HepG2 (cell line): ENCODE data around the gene WNK4. TPM values are rescaled to one million over a fixed set of nuclear protein-coding genes. Genes with fewer than 3 reads are reported as not detected.

ENCODE experiments used
- ATAC-seq: fragments of 200-7000 bp; cut with Tn5 transposase; 3 replicates; pipeline ENCODE4 v1.9.1; 2020; ENCODE audit warnings: mild to moderate bottlenecking, moderate library complexity
- BruUV-seq: library from RNA; stranded (reverse); fragments of 400-500 nt; replicated peaks from 2 replicates; lab custom pipeline; 2021; lab: Mats Ljungman, UMichigan
- CTCF ChIA-PET: fragments of 300-600 bp; formaldehyde crosslinking; extraction: SDS; loops from one replicate; lab custom pipeline; 2021; ENCODE audit warnings: low total read pairs, inconsistent platforms, low intra/inter-chr PET ratio; lab: Yijun Ruan, JAX
- POLR2A ChIA-PET: fragments of 350-600 bp; sonication (Branson Sonifier 250); formaldehyde crosslinking; loops from one replicate; lab custom pipeline; 2020; ENCODE audit warnings: antibody characterized with exemption, inconsistent platforms; lab: Yijun Ruan, JAX
- DNase-seq: peaks from one replicate; pipeline ENCODE4 v3.0.0-alpha.2; 2015; ENCODE audit warnings: low spot score
- FAIRE-seq: peaks from 3 replicates; lab custom pipeline; 2011; peaks lifted over from hg19 to GRCh38; lab: Jason Lieb, UNC
- H2AFZ ChIP-seq: one replicate; pipeline ENCODE4 v1.6.1; 2011; ENCODE audit warnings: low read length, inconsistent platforms
- H3K27ac ChIP-seq: fragments of 300-600 bp; 3 replicates; pipeline ENCODE4 v1.8.0; 2011; ENCODE audit warnings: mixed run types, mild to moderate bottlenecking, mixed read lengths, low read length, inconsistent platforms; ENCODE audit not compliant: insufficient read depth; ENCODE audit errors: extremely low read length
- H3K27me3 ChIP-seq, 2 experiments: fragments of 200-600 bp in 1 of 2; 2 replicates in 1 of 2; 3 replicates in 1 of 2; pipeline versions ENCODE4 v1.6.0 to v1.8.0; 2011; ENCODE audit warnings: low read length in 2 of 2, mild to moderate bottlenecking in 2 of 2, moderate library complexity in 2 of 2, inconsistent platforms in 1 of 2; ENCODE audit not compliant: insufficient read depth in 2 of 2, control insufficient read depth in 1 of 2
- H3K36me3 ChIP-seq, 2 experiments: fragments of 200-600 bp in 1 of 2; replicated peaks in 1 of 2; 2 replicates in 1 of 2; 3 replicates in 1 of 2; pipeline versions ENCODE4 v1.5.1 to v1.8.0; 2011; ENCODE audit warnings: low read length in 2 of 2, inconsistent platforms in 1 of 2; ENCODE audit not compliant: insufficient read depth in 2 of 2, control insufficient read depth in 1 of 2
- H3K4me1 ChIP-seq: 2 replicates; pipeline ENCODE4 v1.5.1; 2012; ENCODE audit warnings: low read length, inconsistent platforms; ENCODE audit not compliant: insufficient read depth
- H3K4me2 ChIP-seq: 2 replicates; pipeline ENCODE4 v1.6.0; 2011; ENCODE audit warnings: low read depth, low read length, inconsistent platforms
- H3K4me3 ChIP-seq, 3 experiments: fragments of 200-600 bp in 1 of 3; sonication (generic), shearing (Covaris generic) in 1 of 3; replicated peaks in 1 of 3; 2 replicates each; pipeline ENCODE4 v1.5.1; 2011 to 2016; ENCODE audit warnings: low read length in 3 of 3, inconsistent platforms in 2 of 3, low read depth in 2 of 3, mild to moderate bottlenecking in 2 of 3, control low read depth in 1 of 3, mixed read lengths in 1 of 3; ENCODE audit not compliant: insufficient read depth in 1 of 3
- H3K79me2 ChIP-seq: one replicate; pipeline ENCODE4 v1.6.1; 2011; ENCODE audit warnings: low read length, inconsistent platforms; ENCODE audit not compliant: insufficient read depth
- H3K9ac ChIP-seq: 2 replicates; pipeline ENCODE4 v1.6.0; 2011; ENCODE audit warnings: mild to moderate bottlenecking, low read depth, low read length, inconsistent platforms; ENCODE audit not compliant: insufficient read depth
- H3K9me3 ChIP-seq: 2 replicates; pipeline ENCODE4 v1.5.1; 2012; ENCODE audit warnings: mild to moderate bottlenecking, low read length
- H4K20me1 ChIP-seq: 2 replicates; pipeline ENCODE4 v1.6.0; 2011; ENCODE audit warnings: inconsistent platforms, mild to moderate bottlenecking, low read length, moderate library complexity; ENCODE audit not compliant: insufficient read depth
- ATF7-NPFF ChIP-seq: sonication (generic); formaldehyde crosslinking; IDR thresholded peaks from 2 replicates; pipeline ENCODE4 v1.8.1; 2023; ENCODE audit warnings: mild to moderate bottlenecking, low read depth, missing genetic modification reagents, moderate library complexity
- JDP2 ChIP-seq: sonication (generic); formaldehyde crosslinking; IDR thresholded peaks from 2 replicates; pipeline ENCODE4 v1.8.1; 2022; ENCODE audit warnings: missing genetic modification reagents, borderline replicate concordance
- REXO4 ChIP-seq: sonication (generic); formaldehyde crosslinking; IDR thresholded peaks from 2 replicates; pipeline ENCODE4 v1.8.0; 2022; ENCODE audit warnings: missing genetic modification reagents, mild to moderate bottlenecking, borderline replicate concordance
- SCMH1 ChIP-seq: sonication (generic); formaldehyde crosslinking; IDR thresholded peaks from 2 replicates; pipeline ENCODE4 v1.9.0; 2021; ENCODE audit warnings: missing genetic modification reagents, mild to moderate bottlenecking, borderline replicate concordance
- STAT5B ChIP-seq: sonication (generic); formaldehyde crosslinking; IDR thresholded peaks from 2 replicates; pipeline ENCODE4 v1.4.0; 2020; ENCODE audit warnings: missing genetic modification reagents
- ZBTB8A ChIP-seq: sonication (generic); formaldehyde crosslinking; IDR thresholded peaks from 2 replicates; pipeline ENCODE4 v1.4.0; 2020; ENCODE audit warnings: mild to moderate bottlenecking, low read depth, missing genetic modification reagents, borderline replicate concordance
- ZNF558 ChIP-seq: sonication (generic); formaldehyde crosslinking; IDR thresholded peaks from 2 replicates; pipeline ENCODE4 v1.9.0; 2022; ENCODE audit warnings: mild to moderate bottlenecking, missing genetic modification reagents, borderline replicate concordance
- ZNF773 ChIP-seq: sonication (generic); formaldehyde crosslinking; IDR thresholded peaks from 2 replicates; pipeline ENCODE4 v1.4.0; 2020; ENCODE audit warnings: missing genetic modification reagents, borderline replicate concordance
- ZNF839 ChIP-seq: sonication (generic); formaldehyde crosslinking; IDR thresholded peaks from 2 replicates; pipeline ENCODE4 v1.4.0; 2020; ENCODE audit warnings: missing genetic modification reagents, mild to moderate bottlenecking, borderline replicate concordance
- ZNF850 ChIP-seq: sonication (generic); formaldehyde crosslinking; conservative IDR thresholded peaks from 2 replicates; pipeline ENCODE4 v1.9.0; 2021; ENCODE audit warnings: mild to moderate bottlenecking, missing genetic modification reagents
- WGBS: methylation state at CpG from one replicate; pipeline ENCODE4 v1.1.6; 2017; ENCODE audit warnings: low lambda C conversion rate; 5-methylcytosine and 5-hydroxymethylcytosine counted together
- in situ Hi-C: cut with HindIII; loops from 2 replicates; pipeline ENCODE4 v1.10.0; 2017; ENCODE audit warnings: low pct_unique_long_range_greater_than_20kb; ENCODE audit not compliant: extremely low pct_ligation_motif_present
- intact Hi-C: fragments of 100-400 bp; cut with micrococcal nuclease; formaldehyde crosslinking; loops from one replicate; pipeline ENCODE4 v1.10.0; 2022; ENCODE audit not compliant: unreplicated experiment
- polyA plus RNA-seq, 8 experiments: library from polyadenylated mRNA; depleted of rRNA in 3 of 8; stranded (reverse) in 7 of 8; unstranded in 1 of 8; fragments of >200 nt; fragmentation: Illumina TruSeq in 4 of 8; extraction: Trizol in 4 of 8; gene quantifications; 2 replicates each; pipeline versions ENCODE4 v1.2.1 to v1.2.3, GENCODE V29; 2011 to 2016; ENCODE audit warnings: low read depth in 4 of 8, missing spikeins in 1 of 8, mixed read lengths in 1 of 8; ENCODE audit not compliant: insufficient read depth in 1 of 8
- total RNA-seq, 5 experiments: library from RNA; depleted of rRNA; stranded (reverse); fragments of >200 nt; fragmentation: Illumina TruSeq; extraction: Trizol; gene quantifications; 2 replicates each; pipeline ENCODE4 v1.2.3, GENCODE V29; 2016; ENCODE audit warnings: low read depth in 1 of 5
- TF ChIP-seq, protein P1 (sequence below): sonication (generic); formaldehyde crosslinking; IDR thresholded peaks from 2 replicates; pipeline ENCODE4 v1.4.0; 2020; ENCODE audit warnings: missing genetic modification reagents, borderline replicate concordance
- TF ChIP-seq, protein P2 (sequence below): sonication (generic); formaldehyde crosslinking; IDR thresholded peaks from 2 replicates; pipeline ENCODE4 v1.4.0; 2020; ENCODE audit warnings: missing genetic modification reagents

The WNK4 gene
- total and polyA plus RNA-seq, 2 of the 13 experiments (the other 11 are each of a cell fraction or from before 2014, with no cell fraction given): 2.7 to 13.7 TPM

DNA sequence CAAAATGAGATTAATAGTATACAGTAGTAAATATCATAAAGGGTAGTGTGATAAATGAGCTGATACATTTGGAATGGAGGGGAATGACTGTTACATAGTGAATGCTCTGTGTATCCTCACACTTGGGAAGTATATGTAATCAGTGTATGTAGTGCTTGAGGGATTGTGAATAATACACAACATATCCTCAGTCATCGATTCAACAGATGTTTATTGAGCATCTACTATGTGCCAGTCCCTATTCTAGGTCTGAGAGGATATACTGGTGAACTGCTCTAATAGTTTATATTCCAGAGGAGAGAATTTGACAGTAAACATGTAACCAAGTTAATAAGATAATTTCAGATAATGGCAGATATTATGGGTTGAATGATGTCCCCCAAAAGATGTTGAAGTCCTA, 47.1 kb downstream of the WNK4 start:
- H3K4me1 ChIP-seq: peaks cover 49% of the 10 kb centered on the region
- H3K4me3 ChIP-seq: no peak overlapping the region
- peaks cover 0 to 7% of the 10 kb centered on the region in 2 experiments; a peak in 1 of 5 replicates for H3K27me3 ChIP-seq
- intact Hi-C loops: no loop called here
- no peaks in the 10 kb centered on the region for H3K36me3 ChIP-seq
- H4K20me1 ChIP-seq: no peaks in the 10 kb centered on the region
- H3K27ac ChIP-seq: no peak overlapping the region
- H2AFZ ChIP-seq: no peak overlapping the region
- CTCF ChIA-PET: no interaction called here
- DNase-seq: no peak
- TF ChIP-seq STAT5B (CRISPR knock-in tag) (no peak), SCMH1 (CRISPR knock-in tag) (no peak), ZBTB8A (CRISPR knock-in tag) (no peak)
- TF ChIP-seq, all 625 proteins: peak for 0
- no TSS peak for BruUV-seq
- no peak for ATAC-seq
- no peak overlapping the region for H3K4me2 ChIP-seq
- peaks cover 18% of the 10 kb centered on the region for H3K79me2 ChIP-seq
- H3K9me3 ChIP-seq: no peaks in the 10 kb centered on the region
- H3K9ac ChIP-seq: no peak overlapping the region
- in situ Hi-C loops: loop anchor here (10.0 kb wide), 1 partner anchor 113 kb away; no protein-coding TSS in a partner anchor
- POLR2A ChIA-PET: no interaction called here
- WGBS: 48% methylated on average over 1 of the region's 1 CpG
- no peak for FAIRE-seq

DNA sequence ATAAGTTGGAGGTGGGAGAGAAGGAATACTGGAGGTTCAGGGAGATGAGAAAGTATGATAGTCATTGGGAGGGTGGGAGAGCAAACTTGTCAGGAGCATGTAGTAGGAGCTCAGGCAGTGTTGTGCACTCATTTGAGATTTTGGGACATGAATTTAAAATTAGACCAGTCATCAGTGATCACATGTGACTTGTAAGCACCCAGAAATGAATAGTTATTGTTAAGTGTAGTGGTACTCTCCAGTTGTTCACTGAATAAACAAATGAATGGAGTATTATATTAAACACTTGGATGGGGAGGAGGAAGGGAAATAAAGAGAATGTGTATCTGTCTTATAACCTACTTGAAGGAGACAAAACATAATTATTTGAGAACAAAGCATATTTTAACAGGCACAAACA, 50.6 kb downstream of the WNK4 start:
- ChIA-PET CTCF (no interaction called here), POLR2A (interaction anchor here (0.6 to 5.9 kb wide), 3 partner anchors 7 to 24 kb away, joined by 3 to 73 read pairs (median 8); partner anchors contain the start of gene BECN1)
- peaks cover 34% of the 10 kb centered on the region for H3K79me2 ChIP-seq
- DNase-seq (no peak), ATAC-seq (no peak), FAIRE-seq (no peak)
- no peaks in the 10 kb centered on the region for H4K20me1 ChIP-seq
- BruUV-seq: no TSS peak
- H3K36me3 ChIP-seq: peaks cover 2 to 8% of the 10 kb centered on the region in 2 experiments; a peak in 4 of 5 replicates
- no peak overlapping the region for H2AFZ ChIP-seq
- no peak overlapping the region for H3K27ac ChIP-seq
- no peaks in the 10 kb centered on the region; a peak in 1 of 5 replicates for H3K27me3 ChIP-seq
- in situ Hi-C loops: no loop called here
- H3K9ac ChIP-seq: no peak overlapping the region
- H3K4me3 ChIP-seq: no peak overlapping the region
- H3K4me1 ChIP-seq: peaks cover 51% of the 10 kb centered on the region
- H3K4me2 ChIP-seq: no peak overlapping the region
- intact Hi-C loops: loop anchor here (5.0 kb wide), 1 partner anchor 166 kb away; the partner anchor contains the start of gene RPL27
- H3K9me3 ChIP-seq: no peaks in the 10 kb centered on the region
- TF ChIP-seq ZNF558 (CRISPR knock-in tag): no peak
- TF ChIP-seq ZNF850 (CRISPR knock-in tag): no peak
- TF ChIP-seq ZNF773 (CRISPR knock-in tag): no peak
- TF ChIP-seq ATF7-NPFF (CRISPR knock-in tag): no peak
- no peak for TF ChIP-seq REXO4 (CRISPR knock-in tag)
- TF ChIP-seq, protein P1, sequence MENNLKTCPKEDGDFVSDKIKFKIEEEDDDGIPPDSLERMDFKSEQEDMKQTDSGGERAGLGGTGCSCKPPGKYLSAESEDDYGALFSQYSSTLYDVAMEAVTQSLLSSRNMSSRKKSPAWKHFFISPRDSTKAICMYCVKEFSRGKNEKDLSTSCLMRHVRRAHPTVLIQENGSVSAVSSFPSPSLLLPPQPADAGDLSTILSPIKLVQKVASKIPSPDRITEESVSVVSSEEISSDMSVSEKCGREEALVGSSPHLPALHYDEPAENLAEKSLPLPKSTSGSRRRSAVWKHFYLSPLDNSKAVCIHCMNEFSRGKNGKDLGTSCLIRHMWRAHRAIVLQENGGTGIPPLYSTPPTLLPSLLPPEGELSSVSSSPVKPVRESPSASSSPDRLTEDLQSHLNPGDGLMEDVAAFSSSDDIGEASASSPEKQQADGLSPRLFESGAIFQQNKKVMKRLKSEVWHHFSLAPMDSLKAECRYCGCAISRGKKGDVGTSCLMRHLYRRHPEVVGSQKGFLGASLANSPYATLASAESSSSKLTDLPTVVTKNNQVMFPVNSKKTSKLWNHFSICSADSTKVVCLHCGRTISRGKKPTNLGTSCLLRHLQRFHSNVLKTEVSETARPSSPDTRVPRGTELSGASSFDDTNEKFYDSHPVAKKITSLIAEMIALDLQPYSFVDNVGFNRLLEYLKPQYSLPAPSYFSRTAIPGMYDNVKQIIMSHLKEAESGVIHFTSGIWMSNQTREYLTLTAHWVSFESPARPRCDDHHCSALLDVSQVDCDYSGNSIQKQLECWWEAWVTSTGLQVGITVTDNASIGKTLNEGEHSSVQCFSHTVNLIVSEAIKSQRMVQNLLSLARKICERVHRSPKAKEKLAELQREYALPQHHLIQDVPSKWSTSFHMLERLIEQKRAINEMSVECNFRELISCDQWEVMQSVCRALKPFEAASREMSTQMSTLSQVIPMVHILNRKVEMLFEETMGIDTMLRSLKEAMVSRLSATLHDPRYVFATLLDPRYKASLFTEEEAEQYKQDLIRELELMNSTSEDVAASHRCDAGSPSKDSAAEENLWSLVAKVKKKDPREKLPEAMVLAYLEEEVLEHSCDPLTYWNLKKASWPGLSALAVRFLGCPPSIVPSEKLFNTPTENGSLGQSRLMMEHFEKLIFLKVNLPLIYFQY (CRISPR knock-in tag): no peak
- TF ChIP-seq ZNF839 (CRISPR knock-in tag): no peak
- TF ChIP-seq JDP2 (CRISPR knock-in tag): no peak
- TF ChIP-seq, protein P2, sequence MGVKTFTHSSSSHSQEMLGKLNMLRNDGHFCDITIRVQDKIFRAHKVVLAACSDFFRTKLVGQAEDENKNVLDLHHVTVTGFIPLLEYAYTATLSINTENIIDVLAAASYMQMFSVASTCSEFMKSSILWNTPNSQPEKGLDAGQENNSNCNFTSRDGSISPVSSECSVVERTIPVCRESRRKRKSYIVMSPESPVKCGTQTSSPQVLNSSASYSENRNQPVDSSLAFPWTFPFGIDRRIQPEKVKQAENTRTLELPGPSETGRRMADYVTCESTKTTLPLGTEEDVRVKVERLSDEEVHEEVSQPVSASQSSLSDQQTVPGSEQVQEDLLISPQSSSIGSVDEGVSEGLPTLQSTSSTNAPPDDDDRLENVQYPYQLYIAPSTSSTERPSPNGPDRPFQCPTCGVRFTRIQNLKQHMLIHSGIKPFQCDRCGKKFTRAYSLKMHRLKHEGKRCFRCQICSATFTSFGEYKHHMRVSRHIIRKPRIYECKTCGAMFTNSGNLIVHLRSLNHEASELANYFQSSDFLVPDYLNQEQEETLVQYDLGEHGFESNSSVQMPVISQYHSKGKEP (CRISPR knock-in tag): no peak
